Prostate gland (tissue), 2 donors: ENCODE data around the gene NCAPG2. TPM values are rescaled to one million over a fixed set of nuclear protein-coding genes. Genes with fewer than 3 reads are reported as not detected.

Experiments used
- DNase-seq: peaks from one replicate; pipeline ENCODE4 v3.0.0-alpha.2; 2019; ENCODE audit warnings: low spot score
- H3K27ac ChIP-seq, 2 donors: fragments of 200-600 bp; sonication (generic); 2 replicates each; pipeline ENCODE4 v1.5.1; 2017 to 2019
- H3K27me3 ChIP-seq: fragments of 200-600 bp; sonication (generic); replicated peaks from 2 replicates; pipeline ENCODE4 v1.5.1; 2019; ENCODE audit not compliant: insufficient read depth
- H3K36me3 ChIP-seq, 2 donors: fragments of 200-600 bp; sonication (generic); 1 replicate in 1 of 2; 2 replicates in 1 of 2; pipeline versions ENCODE4 v1.5.1 to v1.8.1; 2017 to 2019
- H3K4me1 ChIP-seq: fragments of 200-600 bp; sonication (generic); replicated peaks from 2 replicates; pipeline ENCODE4 v1.5.1; 2019
- H3K4me3 ChIP-seq, 2 donors: fragments of 200-600 bp; sonication (generic); 2 replicates each; pipeline ENCODE4 v1.5.1; 2017 to 2019
- H3K9me3 ChIP-seq: fragments of 200-600 bp; sonication (generic); 2 replicates; pipeline ENCODE4 v1.5.1; 2017
- POLR2A ChIP-seq: fragments of 450-650 bp; IDR thresholded peaks from one replicate; pipeline ENCODE4 v1.6.1; 2016; ENCODE audit warnings: antibody characterized with exemption, mild to moderate bottlenecking
- POLR2AphosphoS5 ChIP-seq: sonication (generic); formaldehyde crosslinking; IDR thresholded peaks from one replicate; pipeline ENCODE4 v1.6.1; 2017; ENCODE audit warnings: antibody characterized with exemption
- WGBS: methylation state at CpG from one replicate; pipeline ENCODE4 v1.1.5; 2018; 5-methylcytosine and 5-hydroxymethylcytosine counted together
- intact Hi-C: fragments of 100-400 bp; cut with DNase I; formaldehyde crosslinking; loops from one replicate; pipeline ENCODE4 v1.14.2; 2022
- total RNA-seq, 2 donors: library from RNA; depleted of rRNA; stranded (reverse); fragments of >200 nt; gene quantifications; one replicate each; pipeline ENCODE4 v1.1.0, GENCODE V29; 2016
- TF ChIP-seq, protein P1 (sequence below), 4 experiments: fragments of 200-600 bp in 2 of 4; fragments of 450-650 bp in 2 of 4; sonication (generic) in 2 of 4; IDR thresholded peaks; 1 replicate in 3 of 4; 2 replicates in 1 of 4; pipeline ENCODE4 v1.5.1; 2016 to 2019; ENCODE audit warnings: antibody characterized with exemption in 4 of 4, mild to moderate bottlenecking in 2 of 4, moderate library complexity in 2 of 4

The NCAPG2 gene
- total RNA-seq, 2 donors from 2014 or later, result 7.9 to 11.9 TPM

GRCh38 chr7:158592541-158592940, 112.1 kb downstream of the NCAPG2 start:
- intact Hi-C loops, result no loop called here
- H3K36me3 ChIP-seq, result no peaks in the 10 kb centered on the region
- TF ChIP-seq POLR2A, result no peak
- no peak for TF ChIP-seq POLR2AphosphoS5
- TF ChIP-seq, protein P1, sequence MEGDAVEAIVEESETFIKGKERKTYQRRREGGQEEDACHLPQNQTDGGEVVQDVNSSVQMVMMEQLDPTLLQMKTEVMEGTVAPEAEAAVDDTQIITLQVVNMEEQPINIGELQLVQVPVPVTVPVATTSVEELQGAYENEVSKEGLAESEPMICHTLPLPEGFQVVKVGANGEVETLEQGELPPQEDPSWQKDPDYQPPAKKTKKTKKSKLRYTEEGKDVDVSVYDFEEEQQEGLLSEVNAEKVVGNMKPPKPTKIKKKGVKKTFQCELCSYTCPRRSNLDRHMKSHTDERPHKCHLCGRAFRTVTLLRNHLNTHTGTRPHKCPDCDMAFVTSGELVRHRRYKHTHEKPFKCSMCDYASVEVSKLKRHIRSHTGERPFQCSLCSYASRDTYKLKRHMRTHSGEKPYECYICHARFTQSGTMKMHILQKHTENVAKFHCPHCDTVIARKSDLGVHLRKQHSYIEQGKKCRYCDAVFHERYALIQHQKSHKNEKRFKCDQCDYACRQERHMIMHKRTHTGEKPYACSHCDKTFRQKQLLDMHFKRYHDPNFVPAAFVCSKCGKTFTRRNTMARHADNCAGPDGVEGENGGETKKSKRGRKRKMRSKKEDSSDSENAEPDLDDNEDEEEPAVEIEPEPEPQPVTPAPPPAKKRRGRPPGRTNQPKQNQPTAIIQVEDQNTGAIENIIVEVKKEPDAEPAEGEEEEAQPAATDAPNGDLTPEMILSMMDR (IDR thresholded peaks at IDR 0.05), result no peak
- 89% methylated on average over 1 of the region's 1 CpG for WGBS
- H3K4me3 ChIP-seq, result no peak overlapping the region
- no peaks in the 10 kb centered on the region for H3K4me1 ChIP-seq
- no peak for DNase-seq
- no peaks in the 10 kb centered on the region for H3K9me3 ChIP-seq
- H3K27me3 ChIP-seq, result no peaks in the 10 kb centered on the region
- H3K27ac ChIP-seq, result no peak overlapping the region

DNA sequence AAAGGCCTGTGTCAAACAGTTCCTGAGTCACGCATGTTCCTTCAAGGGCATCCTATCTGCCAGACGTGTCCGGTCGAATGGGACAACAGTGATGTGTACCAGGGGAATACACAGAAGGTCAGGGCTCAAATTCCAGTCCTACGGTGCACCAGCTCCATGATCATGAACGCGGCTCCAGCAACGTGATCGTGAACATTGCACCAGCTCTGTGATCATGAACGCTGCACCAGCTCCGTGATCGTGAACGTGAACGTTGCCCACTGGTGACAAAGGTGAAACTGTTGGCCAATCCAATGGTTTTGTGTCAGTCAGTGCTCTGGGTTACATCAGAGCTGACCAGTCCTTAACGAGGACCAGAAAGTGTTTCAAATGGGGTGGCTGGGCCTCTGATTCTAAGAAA, 112.7 kb downstream of the NCAPG2 start:
- Histone ChIP-seq H3K27ac (no peak overlapping the region), H3K4me3 (no peak overlapping the region), H3K9me3 (no peaks in the 10 kb centered on the region), H3K36me3 (no peaks in the 10 kb centered on the region), H3K27me3 (no peaks in the 10 kb centered on the region), H3K4me1 (no peaks in the 10 kb centered on the region)
- TF ChIP-seq POLR2A (no peak), POLR2AphosphoS5 (no peak)
- TF ChIP-seq, protein P1 (IDR thresholded peaks at IDR 0.05), result no peak
- intact Hi-C loops, result no loop called here
- DNase-seq, result no peak
- 85% methylated on average over 15 of the region's 15 CpGs for WGBS

GRCh38 chr7:158590181-158590530, 114.4 kb downstream of the NCAPG2 start:
- intact Hi-C loops, result no loop called here
- Histone ChIP-seq H3K9me3 (no peaks in the 10 kb centered on the region), H3K4me3 (no peak overlapping the region), H3K27me3 (no peaks in the 10 kb centered on the region), H3K4me1 (no peaks in the 10 kb centered on the region), H3K27ac (peak overlapping the region; percentile 78 to 88), H3K36me3 (no peaks in the 10 kb centered on the region)
- WGBS, result 88% methylated on average over 12 of the region's 12 CpGs
- TF ChIP-seq, protein P1 (IDR thresholded peaks at IDR 0.05), result no peak
- no peak for TF ChIP-seq POLR2A
- no peak for TF ChIP-seq POLR2AphosphoS5
- no peak for DNase-seq

DNA sequence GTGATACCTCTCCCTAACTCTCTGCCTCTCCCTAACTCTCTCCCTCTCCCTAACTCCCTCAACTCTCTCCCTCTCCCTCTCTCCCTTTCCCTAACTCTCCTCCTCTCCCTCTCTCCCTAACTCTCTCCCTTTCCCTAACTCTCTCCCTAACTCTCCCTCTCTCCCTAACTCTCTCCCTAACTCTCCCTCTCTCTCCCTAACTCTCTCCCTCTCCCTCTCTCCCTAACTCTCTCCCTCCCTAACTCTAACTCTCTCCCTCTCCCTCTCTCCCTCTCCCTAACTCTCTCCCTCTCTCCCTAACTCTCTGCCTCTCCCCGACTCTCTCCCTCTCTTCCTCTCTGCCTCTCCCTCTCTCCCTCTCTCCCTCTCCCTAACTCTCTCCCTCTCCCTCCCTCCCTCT, 115.0 kb downstream of the NCAPG2 start:
- intact Hi-C loops, result no loop called here
- Histone ChIP-seq H3K27me3 (no peaks in the 10 kb centered on the region), H3K4me3 (no peak overlapping the region), H3K9me3 (no peaks in the 10 kb centered on the region), H3K27ac (peak overlapping the region; percentile 78 to 88), H3K4me1 (no peaks in the 10 kb centered on the region), H3K36me3 (no peaks in the 10 kb centered on the region)
- TF ChIP-seq, protein P1 (IDR thresholded peaks at IDR 0.05), result no peak
- TF ChIP-seq POLR2A (no peak), POLR2AphosphoS5 (no peak)
- WGBS, result 43% methylated on average over 1 of the region's 1 CpG
- no peak for DNase-seq

- H3K4me1 ChIP-seq, result no peaks in the 10 kb centered on the region
- WGBS, result 38% methylated on average over 16 of the region's 16 CpGs
- DNase-seq, result no peak
- intact Hi-C loops, result no loop called here
- H3K27me3 ChIP-seq, result no peaks in the 10 kb centered on the region
- TF ChIP-seq POLR2A (no peak), POLR2AphosphoS5 (no peak)
- TF ChIP-seq, protein P1 (IDR thresholded peaks at IDR 0.05), result no peak
- H3K36me3 ChIP-seq, result no peaks in the 10 kb centered on the region
- H3K9me3 ChIP-seq, result no peaks in the 10 kb centered on the region
- no peak overlapping the region for H3K4me3 ChIP-seq
- H3K27ac ChIP-seq, result peak overlapping the region in 1 of 2 donors; percentile 88
Observed at GRCh38 chr7:158588878-158589442, 115.6 kb downstream of the NCAPG2 start.
